Ovary (tissue), 3 donors: Measurements from ENCODE around the gene FXN.

Source experiments
- CTCF ChIP-seq, 3 donors: fragments of 450-650 bp in 2 of 3; fragments of 200-600 bp in 1 of 3; IDR thresholded peaks; one replicate each; pipeline versions ENCODE4 v1.5.1 to v1.8.0; 2016 to 2022; ENCODE audit warnings: antibody characterized with exemption in 3 of 3, mild to moderate bottlenecking in 1 of 3
- POLR2A ChIP-seq: fragments of 450-650 bp; IDR thresholded peaks from one replicate; pipeline ENCODE4 v1.6.1; 2017; ENCODE audit warnings: antibody characterized with exemption, mild to moderate bottlenecking, moderate library complexity
- donor health status: DM: no; HTN: no; CAD: no.

DNA sequence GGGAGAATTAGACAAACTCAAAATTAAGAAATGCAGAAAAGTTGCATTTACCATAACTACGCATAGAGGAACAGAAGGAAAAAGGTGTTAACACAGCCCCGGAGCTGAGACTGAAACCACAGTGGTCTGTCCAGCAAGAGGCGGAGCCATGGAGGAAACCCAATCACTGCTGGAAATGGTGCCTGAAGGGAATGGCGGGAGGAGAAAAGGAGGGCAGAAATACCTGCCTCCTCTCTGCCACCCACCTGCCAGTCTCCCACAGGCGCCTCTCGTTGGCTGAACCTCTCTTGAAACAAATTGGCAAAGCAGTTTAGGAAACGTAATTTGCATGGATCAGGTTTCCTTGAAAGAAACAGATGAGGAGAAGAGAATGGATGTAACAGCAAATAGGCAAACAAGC lies 11.9 kb upstream of the FXN start:
- no peak for TF ChIP-seq POLR2A
- no peak for TF ChIP-seq CTCF (IDR thresholded peaks at IDR 0.05)
